ENCODE measurements around the gene SPAAR. TPM values are rescaled to one million over a fixed set of nuclear protein-coding genes. Genes with fewer than 3 reads are reported as not detected.
"Not testable (repeated sequence)": the region's sequence is repeated elsewhere in the genome, so short reads cannot be mapped to it uniquely, and the experiment has no call there.

The SPAAR gene
- total RNA-seq, 1 experiment from 2014 or later: 0.72 TPM

DNA sequence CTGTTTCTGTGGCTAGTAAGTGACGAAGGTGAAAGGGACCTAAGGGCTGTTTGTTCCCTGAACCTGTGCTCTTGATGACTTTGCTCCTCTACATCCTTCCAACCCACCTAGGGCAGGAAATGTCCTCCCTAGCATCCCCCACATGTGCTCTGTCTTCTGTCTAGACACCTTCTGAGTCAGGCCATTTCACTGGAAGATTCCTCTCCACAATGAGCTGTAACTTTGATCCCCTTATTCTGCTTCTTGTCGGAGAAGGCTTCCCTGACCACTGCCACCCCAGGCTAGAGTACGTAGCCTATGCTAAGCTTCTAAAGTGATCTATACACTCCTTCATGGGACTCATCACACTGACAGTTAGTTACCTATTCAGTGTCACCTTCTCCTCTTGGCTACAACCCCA, 21.7 kb downstream of the SPAAR start:
- intact Hi-C loops (cut with micrococcal nuclease): no loop called here
- H3K27ac Mint-ChIP-seq (ENCODE audit: low read depth, unreplicated experiment): no peak overlapping the region
- ChIA-PET POLR2A (no interaction called here), CTCF (interaction anchor here (0.6 to 1.1 kb wide), 3 partner anchors 25 to 140 kb away, joined by 4 to 6 read pairs (median 6); no protein-coding TSS in a partner anchor)
- no peak for DNase-seq (ENCODE audit: unreplicated experiment)
- no peak overlapping the region for H3K4me3 Mint-ChIP-seq (ENCODE audit: unreplicated experiment)
- H3K36me3 Mint-ChIP-seq (ENCODE audit: insufficient read depth, unreplicated experiment): no peaks in the 10 kb centered on the region
- BruUV-seq (replicated peaks): no TSS peak
- H3K9me3 Mint-ChIP-seq (ENCODE audit: unreplicated experiment): no peaks in the 10 kb centered on the region
- H3K4me1 Mint-ChIP-seq (ENCODE audit: insufficient read depth, unreplicated experiment): peaks cover 6% of the 10 kb centered on the region
- TF ChIP-seq, protein P1, sequence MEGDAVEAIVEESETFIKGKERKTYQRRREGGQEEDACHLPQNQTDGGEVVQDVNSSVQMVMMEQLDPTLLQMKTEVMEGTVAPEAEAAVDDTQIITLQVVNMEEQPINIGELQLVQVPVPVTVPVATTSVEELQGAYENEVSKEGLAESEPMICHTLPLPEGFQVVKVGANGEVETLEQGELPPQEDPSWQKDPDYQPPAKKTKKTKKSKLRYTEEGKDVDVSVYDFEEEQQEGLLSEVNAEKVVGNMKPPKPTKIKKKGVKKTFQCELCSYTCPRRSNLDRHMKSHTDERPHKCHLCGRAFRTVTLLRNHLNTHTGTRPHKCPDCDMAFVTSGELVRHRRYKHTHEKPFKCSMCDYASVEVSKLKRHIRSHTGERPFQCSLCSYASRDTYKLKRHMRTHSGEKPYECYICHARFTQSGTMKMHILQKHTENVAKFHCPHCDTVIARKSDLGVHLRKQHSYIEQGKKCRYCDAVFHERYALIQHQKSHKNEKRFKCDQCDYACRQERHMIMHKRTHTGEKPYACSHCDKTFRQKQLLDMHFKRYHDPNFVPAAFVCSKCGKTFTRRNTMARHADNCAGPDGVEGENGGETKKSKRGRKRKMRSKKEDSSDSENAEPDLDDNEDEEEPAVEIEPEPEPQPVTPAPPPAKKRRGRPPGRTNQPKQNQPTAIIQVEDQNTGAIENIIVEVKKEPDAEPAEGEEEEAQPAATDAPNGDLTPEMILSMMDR (IDR thresholded peaks at IDR 0.05; ENCODE audit: unreplicated experiment): no peak
- no peaks in the 10 kb centered on the region for H3K27me3 Mint-ChIP-seq (ENCODE audit: insufficient read depth, unreplicated experiment)

DNA sequence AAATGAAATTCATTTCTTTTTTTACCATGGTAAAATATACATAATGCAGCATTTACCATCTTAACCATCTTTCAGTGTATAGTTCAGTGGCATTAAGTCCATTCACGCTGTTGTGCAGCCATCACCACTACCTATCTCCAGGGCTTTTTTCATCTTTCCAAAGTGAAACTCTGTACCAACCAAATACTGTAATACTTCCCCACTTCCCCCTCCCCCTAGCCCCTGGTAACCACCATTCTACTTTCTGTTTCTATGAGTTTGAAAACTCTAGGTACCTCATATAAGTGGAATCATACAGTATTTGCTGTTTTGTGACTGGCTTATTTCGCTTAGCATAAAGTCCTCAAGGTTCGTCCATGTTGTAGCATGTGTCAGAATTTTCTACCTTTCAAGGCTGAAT, 23.4 kb downstream of the SPAAR start:
- Mint-ChIP-seq H3K4me3 (ENCODE audit: unreplicated experiment) (no peak overlapping the region), H3K27ac (ENCODE audit: low read depth, unreplicated experiment) (no peak overlapping the region), H3K36me3 (ENCODE audit: insufficient read depth, unreplicated experiment) (no peaks in the 10 kb centered on the region), H3K4me1 (ENCODE audit: insufficient read depth, unreplicated experiment) (peaks cover 19% of the 10 kb centered on the region), H3K9me3 (ENCODE audit: unreplicated experiment) (peaks cover 8% of the 10 kb centered on the region), H3K27me3 (ENCODE audit: insufficient read depth, unreplicated experiment) (no peaks in the 10 kb centered on the region)
- no peak for DNase-seq (ENCODE audit: unreplicated experiment)
- intact Hi-C loops (cut with micrococcal nuclease): no loop called here
- ChIA-PET CTCF (no interaction called here), POLR2A (interaction anchor here (0.9 to 3.3 kb wide), 3 partner anchors 9 to 25 kb away, joined by 3 to 26 read pairs (median 3); no protein-coding TSS in a partner anchor)
- TF ChIP-seq, protein P1 (IDR thresholded peaks at IDR 0.05; ENCODE audit: unreplicated experiment): no peak
- BruUV-seq (replicated peaks): no TSS peak

DNA sequence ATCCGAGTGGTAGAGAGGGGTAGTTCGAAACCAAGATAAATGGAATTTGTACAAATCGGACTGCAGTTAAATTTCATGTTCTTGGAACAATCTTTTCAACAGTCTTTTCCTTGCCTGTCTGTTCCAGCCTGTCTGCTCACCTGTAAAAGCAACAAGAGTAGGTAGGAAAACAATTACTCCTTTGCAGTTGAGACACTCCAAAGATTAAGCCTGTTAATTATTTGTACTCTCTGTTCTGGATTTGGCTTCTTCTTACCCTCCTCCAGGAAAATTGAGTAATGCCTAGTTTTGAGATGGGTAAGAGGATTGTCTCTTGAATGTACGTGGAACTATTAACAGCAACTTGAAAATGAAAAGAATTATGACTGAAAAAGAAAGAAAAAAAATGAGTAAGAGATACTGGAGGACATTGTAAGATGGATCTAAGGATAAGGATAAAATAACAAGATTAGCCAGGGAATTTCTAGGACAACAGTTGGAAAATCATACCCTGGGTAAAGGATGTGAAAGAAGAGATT, 24.3 kb downstream of the SPAAR start:
- DNase-seq (ENCODE audit: unreplicated experiment): no peak
- ChIA-PET POLR2A (interaction anchor here (0.9 to 3.3 kb wide), 4 partner anchors 9 to 30 kb away, joined by 3 to 26 read pairs (median 3); no protein-coding TSS in a partner anchor), CTCF (interaction anchor here (1.3 kb wide), 1 partner anchor 107 kb away, joined by 4 read pairs; no protein-coding TSS in a partner anchor)
- Mint-ChIP-seq H3K27me3 (ENCODE audit: insufficient read depth, unreplicated experiment) (no peaks in the 10 kb centered on the region), H3K4me1 (ENCODE audit: insufficient read depth, unreplicated experiment) (peaks cover 19% of the 10 kb centered on the region), H3K4me3 (ENCODE audit: unreplicated experiment) (no peak overlapping the region), H3K27ac (ENCODE audit: low read depth, unreplicated experiment) (no peak overlapping the region), H3K9me3 (ENCODE audit: unreplicated experiment) (peaks cover 8% of the 10 kb centered on the region), H3K36me3 (ENCODE audit: insufficient read depth, unreplicated experiment) (peaks cover 5% of the 10 kb centered on the region)
- no TSS peak for BruUV-seq (replicated peaks)
- TF ChIP-seq, protein P1 (IDR thresholded peaks at IDR 0.05; ENCODE audit: unreplicated experiment): no peak
- intact Hi-C loops (cut with micrococcal nuclease): no loop called here

DNA sequence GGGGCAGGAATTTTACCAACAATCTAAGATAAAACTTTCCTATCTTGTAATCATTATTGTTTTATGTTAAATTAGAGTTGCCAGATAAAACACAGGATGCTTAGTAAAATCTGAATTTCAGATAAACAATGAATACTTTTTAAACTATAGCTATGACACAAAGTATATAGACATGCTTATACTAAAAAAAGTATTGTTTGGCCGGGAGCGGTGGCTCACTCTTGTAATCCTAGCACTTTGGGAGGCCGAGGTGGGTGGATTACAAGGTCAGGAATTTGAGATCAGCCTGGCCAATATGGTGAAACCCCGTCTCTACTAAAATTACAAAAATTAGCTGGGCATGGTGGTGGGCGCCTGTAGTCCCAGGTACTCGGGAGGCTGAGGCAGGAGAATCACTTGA, 24.8 kb downstream of the SPAAR start:
- CTCF ChIA-PET: interaction anchor here (0.6 to 2.0 kb wide), 4 partner anchors 11 to 108 kb away, joined by 3 to 7 read pairs (median 4); no protein-coding TSS in a partner anchor

More for the DNA sequence above, 24.8 kb downstream of the SPAAR start:
- H3K27me3 Mint-ChIP-seq (ENCODE audit: insufficient read depth, unreplicated experiment); BruUV-seq (replicated peaks); H3K4me3 Mint-ChIP-seq (ENCODE audit: unreplicated experiment); intact Hi-C loops (cut with micrococcal nuclease); H3K27ac Mint-ChIP-seq (ENCODE audit: low read depth, unreplicated experiment); H3K9me3 Mint-ChIP-seq (ENCODE audit: unreplicated experiment); H3K36me3 Mint-ChIP-seq (ENCODE audit: insufficient read depth, unreplicated experiment); DNase-seq (ENCODE audit: unreplicated experiment): not testable (repeated sequence)
- POLR2A ChIA-PET: interaction anchor here (1.0 to 3.3 kb wide), 4 partner anchors 10 to 31 kb away, joined by 3 to 26 read pairs (median 8); partner anchors contain the start of gene HRCT1
- peaks cover 19% of the 10 kb centered on the region for H3K4me1 Mint-ChIP-seq (ENCODE audit: insufficient read depth, unreplicated experiment)
